ENCODE results near the gene PSMD11.

DNA sequence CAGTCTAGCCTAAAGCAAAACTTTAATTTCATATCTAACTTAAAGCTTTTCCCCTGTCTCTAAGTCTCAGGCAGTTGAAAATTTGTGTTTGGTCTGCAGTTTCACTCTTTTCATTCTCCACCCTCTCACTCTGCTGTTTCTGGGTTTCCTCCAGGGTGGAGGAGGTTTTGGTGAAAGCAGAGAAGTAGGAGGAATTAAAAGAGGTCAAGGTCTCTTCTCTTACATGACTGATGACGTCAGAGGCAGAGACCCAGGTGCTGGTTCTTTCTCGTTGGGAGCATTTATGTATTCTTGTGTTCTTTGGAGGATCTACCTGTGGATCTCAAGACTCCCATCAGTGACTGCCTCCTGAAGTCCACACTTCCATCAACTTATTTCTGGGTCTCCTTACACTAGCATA, 2.4 kb upstream of the PSMD11 start:
- TF ChIP-seq POLR2AphosphoS5 (IDR thresholded peaks at IDR 0.05): no peak
- TF ChIP-seq, protein P1, sequence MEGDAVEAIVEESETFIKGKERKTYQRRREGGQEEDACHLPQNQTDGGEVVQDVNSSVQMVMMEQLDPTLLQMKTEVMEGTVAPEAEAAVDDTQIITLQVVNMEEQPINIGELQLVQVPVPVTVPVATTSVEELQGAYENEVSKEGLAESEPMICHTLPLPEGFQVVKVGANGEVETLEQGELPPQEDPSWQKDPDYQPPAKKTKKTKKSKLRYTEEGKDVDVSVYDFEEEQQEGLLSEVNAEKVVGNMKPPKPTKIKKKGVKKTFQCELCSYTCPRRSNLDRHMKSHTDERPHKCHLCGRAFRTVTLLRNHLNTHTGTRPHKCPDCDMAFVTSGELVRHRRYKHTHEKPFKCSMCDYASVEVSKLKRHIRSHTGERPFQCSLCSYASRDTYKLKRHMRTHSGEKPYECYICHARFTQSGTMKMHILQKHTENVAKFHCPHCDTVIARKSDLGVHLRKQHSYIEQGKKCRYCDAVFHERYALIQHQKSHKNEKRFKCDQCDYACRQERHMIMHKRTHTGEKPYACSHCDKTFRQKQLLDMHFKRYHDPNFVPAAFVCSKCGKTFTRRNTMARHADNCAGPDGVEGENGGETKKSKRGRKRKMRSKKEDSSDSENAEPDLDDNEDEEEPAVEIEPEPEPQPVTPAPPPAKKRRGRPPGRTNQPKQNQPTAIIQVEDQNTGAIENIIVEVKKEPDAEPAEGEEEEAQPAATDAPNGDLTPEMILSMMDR (IDR thresholded peaks at IDR 0.05): no peak
- TF ChIP-seq POLR2A (IDR thresholded peaks at IDR 0.05): no peak
